KMS-11 (cell line): Measurements from ENCODE around the gene PDE4A.

ENCODE experiments used
- H2AFZ ChIP-seq: fragments of 200-600 bp; sonication (generic); 2 replicates; pipeline ENCODE4 v1.6.1; 2016; ENCODE audit warnings: antibody characterized with exemption, mixed run types, low read depth
- H3K27ac ChIP-seq: fragments of 200-600 bp; sonication (generic); 2 replicates; pipeline ENCODE4 v1.6.1; 2016; ENCODE audit warnings: mild to moderate bottlenecking, mixed run types
- H3K27me3 ChIP-seq: fragments of 200-600 bp; sonication (generic); 2 replicates; pipeline ENCODE4 v1.6.1; 2017; ENCODE audit warnings: mild to moderate bottlenecking, low read depth, mixed run types, moderate library complexity; ENCODE audit not compliant: insufficient read depth
- H3K36me3 ChIP-seq: fragments of 200-600 bp; sonication (generic); 2 replicates; pipeline ENCODE4 v1.6.1; 2017; ENCODE audit warnings: mild to moderate bottlenecking, mixed run types; ENCODE audit not compliant: insufficient read depth
- H3K4me1 ChIP-seq: fragments of 200-600 bp; sonication (generic); 2 replicates; pipeline ENCODE4 v1.6.1; 2016; ENCODE audit warnings: mild to moderate bottlenecking, low read depth, mixed run types; ENCODE audit not compliant: poor library complexity, severe bottlenecking
- H3K4me2 ChIP-seq: fragments of 200-600 bp; sonication (generic); 2 replicates; pipeline ENCODE4 v1.7.0; 2016; ENCODE audit warnings: mild to moderate bottlenecking, mixed run types
- H3K4me3 ChIP-seq: fragments of 200-600 bp; sonication (generic); IDR thresholded peaks from 2 replicates; pipeline ENCODE4 v1.6.1; 2017; ENCODE audit warnings: low read depth, low read length, mixed read lengths; ENCODE audit not compliant: insufficient read depth
- H3K79me2 ChIP-seq: fragments of 200-600 bp; sonication (generic); 2 replicates; pipeline ENCODE4 v1.6.1; 2016; ENCODE audit warnings: low read depth, mixed run types; ENCODE audit not compliant: insufficient read depth
- H3K9ac ChIP-seq: fragments of 200-600 bp; sonication (generic); 2 replicates; pipeline ENCODE4 v1.6.1; 2016; ENCODE audit warnings: mild to moderate bottlenecking, mixed run types
- H4K20me1 ChIP-seq: fragments of 200-600 bp; sonication (generic); 2 replicates; pipeline ENCODE4 v1.6.1; 2016; ENCODE audit warnings: mild to moderate bottlenecking, mixed run types; ENCODE audit not compliant: insufficient read depth
- CTCF ChIP-seq: fragments of 200-600 bp; sonication (generic); conservative IDR thresholded peaks from 2 replicates; pipeline ENCODE4 v1.6.1; 2017; ENCODE audit warnings: low read depth, mild to moderate bottlenecking, antibody characterized with exemption, low read length, moderate library complexity, mixed read lengths

The PDE4A gene

GRCh38 chr19:10433131-10433536 lies 12.8 kb downstream of the PDE4A start:
- H3K4me2 ChIP-seq: no peak overlapping the region; the same call in 1 of the 2 replicates
- no peaks in the 10 kb centered on the region for H3K4me1 ChIP-seq
- no peaks in the 10 kb centered on the region for H3K36me3 ChIP-seq
- H3K27me3 ChIP-seq: no peaks in the 10 kb centered on the region
- no peaks in the 10 kb centered on the region for H3K79me2 ChIP-seq
- H3K27ac ChIP-seq: no peak overlapping the region
- H3K9ac ChIP-seq: no peak overlapping the region
- H3K4me3 ChIP-seq: no peak overlapping the region
- TF ChIP-seq CTCF: no peak
- H2AFZ ChIP-seq: no peak overlapping the region
- H4K20me1 ChIP-seq: no peaks in the 10 kb centered on the region

GRCh38 chr19:10439588-10439987 lies 19.2 kb downstream of the PDE4A start:
- no peak overlapping the region for H3K4me2 ChIP-seq
- H4K20me1 ChIP-seq: no peaks in the 10 kb centered on the region
- peaks cover 6% of the 10 kb centered on the region for H3K4me1 ChIP-seq
- H3K9ac ChIP-seq: no peak overlapping the region
- TF ChIP-seq CTCF: no peak
- no peaks in the 10 kb centered on the region for H3K36me3 ChIP-seq
- no peak overlapping the region for H3K4me3 ChIP-seq
- H3K79me2 ChIP-seq: no peaks in the 10 kb centered on the region
- no peak overlapping the region for H3K27ac ChIP-seq
- H3K27me3 ChIP-seq: no peaks in the 10 kb centered on the region
- no peak overlapping the region for H2AFZ ChIP-seq

GRCh38 chr19:10442698-10443097 lies 22.4 kb downstream of the PDE4A start:
- Histone ChIP-seq H3K27me3 (no peaks in the 10 kb centered on the region), H3K36me3 (no peaks in the 10 kb centered on the region), H3K4me1 (peaks cover 6% of the 10 kb centered on the region), H2AFZ (no peak overlapping the region), H3K79me2 (no peaks in the 10 kb centered on the region), H3K9ac (no peak overlapping the region), H3K4me2 (no peak overlapping the region), H4K20me1 (no peaks in the 10 kb centered on the region), H3K27ac (no peak overlapping the region), H3K4me3 (no peak overlapping the region)
- TF ChIP-seq CTCF: no peak

- no peaks in the 10 kb centered on the region for H3K27me3 ChIP-seq
- no peaks in the 10 kb centered on the region for H3K79me2 ChIP-seq
- H3K4me1 ChIP-seq: no peaks in the 10 kb centered on the region
- H3K4me3 ChIP-seq: no peak overlapping the region
- no peak overlapping the region for H3K27ac ChIP-seq
- H3K9ac ChIP-seq: no peak overlapping the region
- no peaks in the 10 kb centered on the region for H4K20me1 ChIP-seq
- no peak for TF ChIP-seq CTCF
- H2AFZ ChIP-seq: no peak overlapping the region
- no peaks in the 10 kb centered on the region for H3K36me3 ChIP-seq
- no peak overlapping the region for H3K4me2 ChIP-seq
These were observed 28.7 kb downstream of the PDE4A start for GRCh38 chr19:10449037-10449436.
